Measurements from ENCODE around the gene NAXD. TPM values are rescaled to one million over a fixed set of nuclear protein-coding genes. Genes with fewer than 3 reads are reported as not detected.

The NAXD gene
- total and polyA plus RNA-seq, 10 of the 15 experiments (the other 5 are each of a cell fraction or from before 2014, with no cell fraction given), result 1.5 to 36.2 (median 23.8) TPM

DNA sequence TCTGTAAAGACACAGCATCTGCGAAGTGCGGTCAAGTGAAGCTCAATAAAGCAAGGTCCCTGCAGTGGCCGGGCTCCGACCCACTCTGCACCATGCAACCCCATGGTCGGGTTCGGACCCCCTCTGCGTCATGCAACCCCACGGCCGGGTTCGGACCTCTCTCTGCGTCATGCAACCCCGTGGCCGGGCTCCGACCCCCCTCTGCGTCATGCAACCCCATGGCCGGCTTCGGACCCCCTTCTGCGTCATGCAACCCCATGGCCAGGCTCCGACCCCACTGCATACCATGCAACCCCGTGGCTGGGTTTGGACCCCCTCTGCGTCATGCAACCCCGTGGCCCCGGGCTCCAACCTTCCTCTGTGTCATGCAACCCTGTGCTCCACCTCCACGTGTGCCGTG, 46.7 kb downstream of the NAXD start:
- no peaks in the 10 kb centered on the region for H3K27me3 ChIP-seq (replicated peaks in 1 of 2; ENCODE audit: control insufficient read depth in 2 of 2, insufficient read depth in 2 of 2, low read length in 1 of 2)
- no peak for FAIRE-seq
- BruUV-seq (replicated peaks), result no TSS peak
- ATAC-seq, result no peak
- H2AFZ ChIP-seq (ENCODE audit: control insufficient read depth, low read depth, low read length), result no peak overlapping the region
- in situ Hi-C loops (cut with MboI) (no loop called here), intact Hi-C loops (cut with micrococcal nuclease; ENCODE audit: unreplicated experiment) (no loop called here)
- H3K9ac ChIP-seq (ENCODE audit: control insufficient read depth, insufficient read depth, low read length), result no peak overlapping the region
- H3K36me3 ChIP-seq (ENCODE audit: control insufficient read depth in 2 of 2, insufficient read depth in 2 of 2, low read length in 1 of 2), result peaks cover 17 to 23% of the 10 kb centered on the region in 2 experiments; a peak in 3 of 4 replicates
- no peaks in the 10 kb centered on the region for H4K20me1 ChIP-seq (ENCODE audit: control insufficient read depth, insufficient read depth)
- H3K79me2 ChIP-seq (ENCODE audit: control insufficient read depth, insufficient read depth, low read length), result peaks cover 2% of the 10 kb centered on the region
- H3K4me3 ChIP-seq, result no peak overlapping the region
- SMC1A ChIA-PET (ENCODE audit: uncharacterized antibody, unreplicated experiment), result interaction anchor here (0.6 to 1.1 kb wide), 3 partner anchors 11 to 47 kb away, joined by 3 to 5 read pairs (median 4); no protein-coding TSS in a partner anchor
- no peaks in the 10 kb centered on the region; the same call in 2 of the 3 replicates for H3K9me3 ChIP-seq (replicated peaks; ENCODE audit: control insufficient read depth, insufficient read depth, low read length)
- H3K4me2 ChIP-seq (ENCODE audit: control insufficient read depth, insufficient read depth), result no peak overlapping the region
- DNase-seq (ENCODE audit: low read depth, low spot score), result no peak
- POLR2A ChIA-PET, result no interaction called here
- H3K4me1 ChIP-seq (ENCODE audit: control insufficient read depth, insufficient read depth, low read length), result peaks cover 12% of the 10 kb centered on the region
- CTCF ChIA-PET, result interaction anchor here (1.0 kb wide), 1 partner anchor 10 kb away, joined by 3 read pairs; no protein-coding TSS in a partner anchor
- RAD21 ChIA-PET (ENCODE audit: unreplicated experiment), result no interaction called here
- TF ChIP-seq ZZZ3 (IDR thresholded peaks at IDR 0.05; ENCODE audit: control insufficient read depth, insufficient read length, low read depth) (no peak), POLR2A (IDR thresholded peaks at IDR 0.05; ENCODE audit: low read depth, low read length) (0 out of 2 replicates have a peak, but pooled peaks have one; percentile 16)
- H3K27ac ChIP-seq (ENCODE audit: control insufficient read depth, insufficient read depth), result no peak overlapping the region
- over 99% methylated on average over 25 of the region's 25 CpGs for WGBS (ENCODE audit: insufficient coverage, insufficient replicate concordance, low lambda C conversion rate, missing lambda C conversion rate)

DNA sequence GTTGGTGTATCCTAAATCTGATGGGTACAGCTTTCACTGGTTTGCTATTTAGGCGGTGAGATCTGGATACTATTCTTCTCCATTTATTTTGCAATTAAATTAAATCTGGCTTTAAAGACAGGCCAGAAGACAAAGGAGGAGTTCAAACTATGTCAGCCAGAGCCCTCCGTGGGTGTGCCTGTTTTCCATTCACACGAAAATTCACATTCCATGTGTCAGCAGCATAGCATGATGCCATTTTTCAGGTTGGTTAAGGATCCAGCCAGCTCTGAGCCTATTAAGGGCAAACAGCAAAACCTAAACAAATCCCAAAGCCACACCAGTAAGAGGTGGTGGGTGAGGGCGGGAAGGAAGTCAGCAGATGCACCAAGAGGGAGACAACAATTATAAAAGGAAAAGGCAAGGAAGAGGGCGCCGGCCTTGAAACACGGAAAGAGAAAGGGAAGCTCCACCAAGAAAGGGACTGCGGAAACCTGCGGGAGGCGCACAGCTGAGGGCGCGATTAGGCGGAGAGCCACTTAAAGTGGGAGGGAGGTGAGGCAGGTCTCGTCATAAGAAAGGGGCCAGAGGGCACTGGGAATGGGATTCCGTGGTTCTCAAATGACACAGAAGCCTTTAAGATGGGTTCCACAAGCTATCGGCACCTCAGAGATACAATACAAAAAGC, 47.6 kb downstream of the NAXD start:
- RAD21 ChIA-PET (ENCODE audit: unreplicated experiment), result interaction anchor here (1.6 kb wide), 1 partner anchor 14 kb away, joined by 3 read pairs; no protein-coding TSS in a partner anchor
- SMC1A ChIA-PET (ENCODE audit: uncharacterized antibody, unreplicated experiment), result interaction anchor here (1.2 kb wide), 1 partner anchor 14 kb away, joined by 3 read pairs; no protein-coding TSS in a partner anchor
- 94% methylated on average over 16 of the region's 16 CpGs for WGBS (ENCODE audit: insufficient coverage, insufficient replicate concordance, low lambda C conversion rate, missing lambda C conversion rate)
- Histone ChIP-seq H3K27me3 (replicated peaks in 1 of 2; ENCODE audit: control insufficient read depth in 2 of 2, insufficient read depth in 2 of 2, low read length in 1 of 2) (no peaks in the 10 kb centered on the region), H3K4me1 (ENCODE audit: control insufficient read depth, insufficient read depth, low read length) (peaks cover 5% of the 10 kb centered on the region), H4K20me1 (ENCODE audit: control insufficient read depth, insufficient read depth) (no peaks in the 10 kb centered on the region), H2AFZ (ENCODE audit: control insufficient read depth, low read depth, low read length) (no peak overlapping the region), H3K36me3 (ENCODE audit: control insufficient read depth in 2 of 2, insufficient read depth in 2 of 2, low read length in 1 of 2) (peaks cover 20 to 23% of the 10 kb centered on the region in 2 experiments; a peak in 3 of 4 replicates), H3K9ac (ENCODE audit: control insufficient read depth, insufficient read depth, low read length) (no peak overlapping the region), H3K4me2 (ENCODE audit: control insufficient read depth, insufficient read depth) (no peak overlapping the region), H3K4me3 (no peak overlapping the region), H3K27ac (ENCODE audit: control insufficient read depth, insufficient read depth) (no peak overlapping the region), H3K9me3 (replicated peaks; ENCODE audit: control insufficient read depth, insufficient read depth, low read length) (no peaks in the 10 kb centered on the region; the same call in 2 of the 3 replicates), H3K79me2 (ENCODE audit: control insufficient read depth, insufficient read depth, low read length) (no peaks in the 10 kb centered on the region; the same call in 1 of the 2 replicates)
- TF ChIP-seq PAX5 (IDR thresholded peaks at IDR 0.05; ENCODE audit: borderline replicate concordance, low read depth, low read length) (no peak), RUNX3 (IDR thresholded peaks at IDR 0.05; ENCODE audit: low read length) (no peak), NR2C2 (IDR thresholded peaks at IDR 0.05; ENCODE audit: borderline replicate concordance, control insufficient read depth, insufficient read length, low read depth) (no peak), SUPT20H (IDR thresholded peaks at IDR 0.05; ENCODE audit: borderline replicate concordance, control insufficient read depth, low read depth, low read length) (no peak), YBX1 (IDR thresholded peaks at IDR 0.05) (no peak), MLLT1 (IDR thresholded peaks at IDR 0.05) (no peak), RAD21 (IDR thresholded peaks at IDR 0.05; ENCODE audit: insufficient read depth, low read depth, low read length) (no peak)
- ATAC-seq, result no peak
- FAIRE-seq, result no peak
- no peak for DNase-seq (ENCODE audit: low read depth, low spot score)
- CTCF ChIA-PET, result interaction anchor here (1.4 kb wide), 1 partner anchor 155 kb away, joined by 3 read pairs; no protein-coding TSS in a partner anchor
- in situ Hi-C loops (cut with MboI) (no loop called here), intact Hi-C loops (cut with micrococcal nuclease; ENCODE audit: unreplicated experiment) (no loop called here)
- POLR2A ChIA-PET, result no interaction called here
- no TSS peak for BruUV-seq (replicated peaks)
